ENCODE measurements around the gene TMEM259. TPM values are rescaled to one million over a fixed set of nuclear protein-coding genes. Genes with fewer than 3 reads are reported as not detected.

The TMEM259 gene
- total and polyA plus RNA-seq, 9 of the 15 experiments (the other 6 are each of a cell fraction or from before 2014, with no cell fraction given): 0.52 to 231 (median 63.6) TPM

- no peak for TF ChIP-seq CHD7 (IDR thresholded peaks at IDR 0.05; ENCODE audit: low read depth, low read length)
- TF ChIP-seq CREB1 (IDR thresholded peaks at IDR 0.05): no peak
- no peak for TF ChIP-seq CREB1 (CRISPR knock-in tag; IDR thresholded peaks at IDR 0.05)
- peak; percentile 42 for TF ChIP-seq POLR2G (IDR thresholded peaks at IDR 0.05; ENCODE audit: low read depth, low read length)
- TF ChIP-seq PCBP1 (IDR thresholded peaks at IDR 0.05; ENCODE audit: low read depth, low read length, poor library complexity, severe bottlenecking): no peak
- no peak for TF ChIP-seq HMG20B (CRISPR knock-in tag; IDR thresholded peaks at IDR 0.05)
- no peak for TF ChIP-seq ELK1 (CRISPR knock-in tag; IDR thresholded peaks at IDR 0.05)
- TF ChIP-seq MEIS2 (IDR thresholded peaks at IDR 0.05; ENCODE audit: partially characterized antibody): no peak
- no peak for TF ChIP-seq NFIX (CRISPR knock-in tag; IDR thresholded peaks at IDR 0.05; ENCODE audit: low read depth)
- TF ChIP-seq HMGN3 (IDR thresholded peaks at IDR 0.05; ENCODE audit: borderline replicate concordance, extremely low read depth, insufficient read length, low read depth, low read length): peak; percentile 39
These were observed 27.0 kb downstream of the TMEM259 start (continued) for GRCh38 chr19:993831-994393.
